Prostate gland (tissue), 2 donors: ENCODE data around the gene CSGALNACT2.

Source experiments
- CTCF ChIP-seq, 4 experiments: fragments of 200-600 bp in 2 of 4; fragments of 450-650 bp in 2 of 4; sonication (generic) in 2 of 4; IDR thresholded peaks; 1 replicate in 3 of 4; 2 replicates in 1 of 4; pipeline ENCODE4 v1.5.1; 2016 to 2019; ENCODE audit warnings: antibody characterized with exemption in 4 of 4, mild to moderate bottlenecking in 2 of 4, moderate library complexity in 2 of 4
- POLR2A ChIP-seq: fragments of 450-650 bp; IDR thresholded peaks from one replicate; pipeline ENCODE4 v1.6.1; 2016; ENCODE audit warnings: antibody characterized with exemption, mild to moderate bottlenecking
- POLR2AphosphoS5 ChIP-seq: sonication (generic); formaldehyde crosslinking; IDR thresholded peaks from one replicate; pipeline ENCODE4 v1.6.1; 2017; ENCODE audit warnings: antibody characterized with exemption

- TF ChIP-seq CTCF (IDR thresholded peaks at IDR 0.05) (no peak), POLR2AphosphoS5 (no peak), POLR2A (no peak)
Measured at GRCh38 chr10:43127442-43127841, 10.8 kb upstream of the CSGALNACT2 start.
